Tibial artery (tissue), 4 donors: ENCODE results near the gene CTU2.

Experiments
- DNase-seq, 2 donors: peaks; one replicate each; pipeline ENCODE4 v3.0.0-alpha.2; 2019
- H3K27ac ChIP-seq, 2 donors: fragments of 200-600 bp; sonication (generic) in 1 of 2; 1 replicate in 1 of 2; 2 replicates in 1 of 2; pipeline ENCODE4 v1.5.1; 2018 to 2019; ENCODE audit warnings: mild to moderate bottlenecking in 1 of 2
- H3K27me3 ChIP-seq, 2 donors: fragments of 200-600 bp; sonication (generic) in 1 of 2; one replicate each; pipeline versions ENCODE4 v1.5.1 to v1.6.0; 2016 to 2019
- H3K36me3 ChIP-seq, 3 donors: fragments of 200-600 bp; sonication (generic) in 2 of 3; one replicate each; pipeline ENCODE4 v1.5.1; 2016 to 2019; ENCODE audit warnings: mild to moderate bottlenecking in 2 of 3
- H3K4me1 ChIP-seq, 4 donors: fragments of 200-600 bp; sonication (generic) in 2 of 4; 1 replicate in 3 of 4; 2 replicates in 1 of 4; pipeline ENCODE4 v1.5.1; 2016 to 2019
- H3K4me3 ChIP-seq, 2 donors: fragments of 200-600 bp; sonication (generic) in 1 of 2; 1 replicate in 1 of 2; 2 replicates in 1 of 2; pipeline ENCODE4 v1.5.1; 2018 to 2019; ENCODE audit warnings: mild to moderate bottlenecking in 2 of 2
- H3K9me3 ChIP-seq, 3 donors: fragments of 200-600 bp; sonication (generic) in 1 of 3; one replicate each; pipeline ENCODE4 v1.5.1; 2016 to 2019
- intact Hi-C: fragments of 100-400 bp; cut with DNase I; formaldehyde crosslinking; loops from one replicate; pipeline ENCODE4 v1.15.0; 2023; ENCODE audit warnings: low total_unique reads
- TF ChIP-seq, protein P1 (sequence below), 2 experiments: fragments of 200-600 bp in 1 of 2; fragments of 450-650 bp in 1 of 2; IDR thresholded peaks; one replicate each; pipeline ENCODE4 v1.5.1; 2017 to 2019; ENCODE audit warnings: antibody characterized with exemption in 2 of 2, mild to moderate bottlenecking in 1 of 2, moderate library complexity in 1 of 2

CTU2 gene

DNA sequence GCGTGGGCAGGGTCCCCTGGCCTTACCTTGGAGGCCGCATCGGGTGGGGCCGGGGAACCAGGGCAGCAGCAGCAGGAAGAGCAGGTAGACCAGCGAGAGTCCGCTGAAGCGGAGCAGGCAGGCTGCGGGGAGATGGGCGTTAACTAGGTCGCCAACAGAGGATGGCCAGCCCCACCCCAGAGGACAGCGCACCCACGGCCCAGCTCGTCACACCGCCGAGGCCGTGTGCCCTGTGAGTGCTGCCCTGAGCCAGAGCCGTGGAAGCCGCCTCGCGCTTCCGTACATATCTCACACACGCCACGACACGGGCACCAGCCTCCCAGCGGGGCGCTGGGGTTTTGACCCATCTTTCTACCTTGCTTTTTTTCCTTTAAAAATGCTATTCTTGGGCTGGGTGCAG lies 43.1 kb downstream of the CTU2 start:
- TF ChIP-seq, protein P1, sequence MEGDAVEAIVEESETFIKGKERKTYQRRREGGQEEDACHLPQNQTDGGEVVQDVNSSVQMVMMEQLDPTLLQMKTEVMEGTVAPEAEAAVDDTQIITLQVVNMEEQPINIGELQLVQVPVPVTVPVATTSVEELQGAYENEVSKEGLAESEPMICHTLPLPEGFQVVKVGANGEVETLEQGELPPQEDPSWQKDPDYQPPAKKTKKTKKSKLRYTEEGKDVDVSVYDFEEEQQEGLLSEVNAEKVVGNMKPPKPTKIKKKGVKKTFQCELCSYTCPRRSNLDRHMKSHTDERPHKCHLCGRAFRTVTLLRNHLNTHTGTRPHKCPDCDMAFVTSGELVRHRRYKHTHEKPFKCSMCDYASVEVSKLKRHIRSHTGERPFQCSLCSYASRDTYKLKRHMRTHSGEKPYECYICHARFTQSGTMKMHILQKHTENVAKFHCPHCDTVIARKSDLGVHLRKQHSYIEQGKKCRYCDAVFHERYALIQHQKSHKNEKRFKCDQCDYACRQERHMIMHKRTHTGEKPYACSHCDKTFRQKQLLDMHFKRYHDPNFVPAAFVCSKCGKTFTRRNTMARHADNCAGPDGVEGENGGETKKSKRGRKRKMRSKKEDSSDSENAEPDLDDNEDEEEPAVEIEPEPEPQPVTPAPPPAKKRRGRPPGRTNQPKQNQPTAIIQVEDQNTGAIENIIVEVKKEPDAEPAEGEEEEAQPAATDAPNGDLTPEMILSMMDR (IDR thresholded peaks at IDR 0.05): no peak
- intact Hi-C loops: no loop called here
- H3K27ac ChIP-seq: no peak overlapping the region

DNA sequence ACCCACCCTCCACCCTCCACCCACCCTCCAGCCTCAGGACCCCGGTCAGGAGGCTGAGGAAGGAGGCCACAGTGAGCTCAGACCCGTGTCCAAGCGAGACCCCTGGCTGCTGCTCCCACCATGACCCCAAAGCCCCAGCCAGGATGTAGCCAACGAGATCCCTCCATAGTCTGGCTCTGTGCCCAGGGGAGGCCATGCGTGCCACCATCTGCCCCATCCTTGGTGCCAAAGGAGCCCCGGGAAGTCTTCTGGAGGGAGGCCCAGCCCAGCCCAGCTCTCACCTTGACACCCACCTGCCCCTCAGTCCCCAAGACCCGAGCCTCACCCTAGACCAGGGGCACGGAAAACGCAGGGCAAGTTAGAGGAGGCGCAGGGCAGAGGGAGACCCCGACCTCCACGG lies 44.6 kb downstream of the CTU2 start:
- H3K4me1 ChIP-seq: peaks cover 0 to 20% (median 0%) of the 10 kb centered on the region in 4 donors

More for the DNA sequence above, 43.1 kb downstream of the CTU2 start:
- no peak for DNase-seq
- no peaks in the 10 kb centered on the region for H3K27me3 ChIP-seq
- H3K4me3 ChIP-seq: no peak overlapping the region
- H3K4me1 ChIP-seq: peaks cover 0 to 31% (median 0%) of the 10 kb centered on the region in 4 donors
- H3K9me3 ChIP-seq: no peaks in the 10 kb centered on the region
- H3K36me3 ChIP-seq: peaks cover 0 to 8% (median 4%) of the 10 kb centered on the region in 3 donors

DNA sequence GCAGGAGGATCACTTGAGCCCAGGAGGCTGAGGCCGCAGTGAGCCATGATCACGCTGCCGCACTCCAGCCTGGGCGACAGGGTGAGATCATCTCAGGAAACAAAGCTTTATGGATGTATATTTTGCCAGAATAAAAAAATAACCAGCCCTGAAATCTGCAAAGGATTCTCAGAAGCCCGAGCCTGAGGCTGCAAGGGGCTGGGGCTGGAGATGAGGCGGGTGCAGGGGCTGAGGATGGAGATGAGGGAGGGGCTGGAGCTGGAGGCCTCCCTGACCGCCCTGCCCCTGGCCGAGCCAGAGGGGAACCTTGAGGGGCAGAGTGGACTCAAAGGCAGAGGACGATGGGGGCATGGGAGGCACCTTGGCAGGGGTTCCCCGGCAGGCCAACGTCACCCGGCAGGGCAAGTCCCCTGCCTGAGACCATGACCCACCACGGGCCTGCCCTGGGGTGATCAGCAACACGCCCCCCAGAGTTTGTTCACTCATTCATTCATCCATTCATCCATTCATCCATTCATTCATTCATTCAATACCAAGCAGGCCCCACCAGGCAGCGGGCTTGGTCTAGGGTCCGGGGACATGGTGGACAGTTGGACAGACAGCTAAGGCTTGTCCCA lies 46.2 kb downstream of the CTU2 start:
- TF ChIP-seq, protein P1 (IDR thresholded peaks at IDR 0.05): no peak
- Histone ChIP-seq H3K4me1 (peaks cover 0 to 7% (median 0%) of the 10 kb centered on the region in 4 donors), H3K27me3 (no peaks in the 10 kb centered on the region), H3K27ac (no peak overlapping the region), H3K4me3 (no peak overlapping the region), H3K9me3 (no peaks in the 10 kb centered on the region), H3K36me3 (peaks cover 0 to 8% (median 4%) of the 10 kb centered on the region in 3 donors)
- intact Hi-C loops: no loop called here
- no peak for DNase-seq

More for the DNA sequence above, 44.6 kb downstream of the CTU2 start:
- Histone ChIP-seq H3K27ac (no peak overlapping the region), H3K9me3 (no peaks in the 10 kb centered on the region), H3K36me3 (peaks cover 0 to 8% (median 4%) of the 10 kb centered on the region in 3 donors), H3K4me3 (no peak overlapping the region), H3K27me3 (no peaks in the 10 kb centered on the region)
- intact Hi-C loops: no loop called here
- no peak for DNase-seq
- TF ChIP-seq, protein P1 (IDR thresholded peaks at IDR 0.05): no peak

DNA sequence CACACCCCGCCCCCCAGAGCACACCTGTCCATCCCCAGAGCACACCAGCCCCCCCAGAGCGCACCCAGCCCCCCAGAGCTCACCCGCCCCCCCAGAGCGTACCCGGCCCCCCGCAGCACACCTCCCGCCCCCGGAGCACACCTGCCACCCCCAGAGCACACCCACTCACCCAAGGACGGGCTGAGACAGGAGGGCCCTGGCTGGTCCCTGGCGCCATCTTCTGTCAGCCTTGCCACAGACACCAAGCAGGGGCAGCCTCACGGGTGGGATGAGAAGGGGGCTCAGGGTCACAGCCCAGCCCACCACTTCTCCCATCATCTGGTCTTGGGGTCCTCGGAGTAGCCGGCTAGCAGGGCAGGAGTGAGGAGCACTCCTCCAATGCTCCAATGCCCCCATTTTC lies 46.9 kb downstream of the CTU2 start:
- no peak overlapping the region for H3K27ac ChIP-seq
- peaks cover 0 to 8% (median 4%) of the 10 kb centered on the region in 3 donors for H3K36me3 ChIP-seq
- TF ChIP-seq, protein P1 (IDR thresholded peaks at IDR 0.05): no peak
- H3K4me3 ChIP-seq: no peak overlapping the region
- H3K4me1 ChIP-seq: peaks cover 0 to 7% (median 0%) of the 10 kb centered on the region in 4 donors
- intact Hi-C loops: no loop called here
- H3K9me3 ChIP-seq: no peaks in the 10 kb centered on the region
- H3K27me3 ChIP-seq: no peaks in the 10 kb centered on the region
- DNase-seq: no peak

DNA sequence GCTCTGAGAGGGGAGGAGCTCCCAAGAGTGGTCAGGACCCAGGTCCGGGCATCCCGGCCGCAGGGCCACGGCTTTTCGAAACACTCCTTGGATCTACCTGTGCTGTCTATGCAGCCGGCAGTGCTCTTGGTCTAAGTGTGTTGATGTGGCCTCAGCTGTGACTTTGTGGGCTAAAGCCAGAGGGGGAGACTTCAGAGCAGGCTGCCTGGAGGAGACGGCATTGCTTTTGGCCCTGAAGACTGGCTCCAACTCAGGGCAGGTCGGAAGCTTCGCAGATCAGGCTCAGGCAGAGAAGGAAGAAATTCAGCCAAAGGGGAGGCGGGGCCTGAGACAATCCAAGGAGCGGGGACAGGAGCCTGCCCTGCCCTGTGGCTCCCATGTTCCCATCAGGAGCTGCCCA lies 47.3 kb downstream of the CTU2 start:
- intact Hi-C loops: no loop called here
- Histone ChIP-seq H3K27ac (no peak overlapping the region), H3K4me3 (no peak overlapping the region), H3K9me3 (no peaks in the 10 kb centered on the region), H3K27me3 (no peaks in the 10 kb centered on the region), H3K36me3 (peaks cover 0 to 8% (median 4%) of the 10 kb centered on the region in 3 donors), H3K4me1 (peaks cover 0 to 7% (median 0%) of the 10 kb centered on the region in 4 donors)
- DNase-seq: no peak
- TF ChIP-seq, protein P1 (IDR thresholded peaks at IDR 0.05): no peak
